ENCODE data around the gene RBM33. TPM values are rescaled to one million over a fixed set of nuclear protein-coding genes. Genes with fewer than 3 reads are reported as not detected.

The RBM33 gene
- total and polyA plus RNA-seq, 2 of the 8 experiments (the other 6 are each of a cell fraction or from before 2014, with no cell fraction given), result 16.5 to 64.6 TPM

- WGBS, 2 experiments (ENCODE audit: extremely low coverage in 1 of 2, insufficient coverage in 1 of 2, insufficient read length in 1 of 2, insufficient replicate concordance in 2 of 2, low coverage in 1 of 2, low lambda C conversion rate in 2 of 2, missing lambda C conversion rate in 1 of 2), result 94% methylated on average over 3 of the region's 4 CpGs; no CpG with 5 or more reads in 1 of the 2 experiments
- no peak overlapping the region for H3K14ac ChIP-seq (ENCODE audit: insufficient read length)
- TF ChIP-seq HDAC2 (IDR thresholded peaks at IDR 0.05; ENCODE audit: borderline replicate concordance in 1 of 2, low read depth in 2 of 2, low read length in 2 of 2) (no peak), CBX5 (IDR thresholded peaks at IDR 0.05; ENCODE audit: low read depth, low read length) (no peak), CREB1 (IDR thresholded peaks at IDR 0.05) (no peak), NRF1 (IDR thresholded peaks at IDR 0.05; ENCODE audit: low read depth, low read length) (no peak), GTF2F1 (IDR thresholded peaks at IDR 0.05; ENCODE audit: borderline replicate concordance, low read depth, low read length) (no peak), MAFK (IDR thresholded peaks at IDR 0.05; ENCODE audit: low read depth, low read length) (no peak), SUZ12 (IDR thresholded peaks at IDR 0.05; ENCODE audit: low read length) (no peak), POU5F1 (IDR thresholded peaks at IDR 0.05; ENCODE audit: low read depth, low read length) (no peak)
- TF ChIP-seq, protein P1, sequence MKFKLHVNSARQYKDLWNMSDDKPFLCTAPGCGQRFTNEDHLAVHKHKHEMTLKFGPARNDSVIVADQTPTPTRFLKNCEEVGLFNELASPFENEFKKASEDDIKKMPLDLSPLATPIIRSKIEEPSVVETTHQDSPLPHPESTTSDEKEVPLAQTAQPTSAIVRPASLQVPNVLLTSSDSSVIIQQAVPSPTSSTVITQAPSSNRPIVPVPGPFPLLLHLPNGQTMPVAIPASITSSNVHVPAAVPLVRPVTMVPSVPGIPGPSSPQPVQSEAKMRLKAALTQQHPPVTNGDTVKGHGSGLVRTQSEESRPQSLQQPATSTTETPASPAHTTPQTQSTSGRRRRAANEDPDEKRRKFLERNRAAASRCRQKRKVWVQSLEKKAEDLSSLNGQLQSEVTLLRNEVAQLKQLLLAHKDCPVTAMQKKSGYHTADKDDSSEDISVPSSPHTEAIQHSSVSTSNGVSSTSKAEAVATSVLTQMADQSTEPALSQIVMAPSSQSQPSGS (IDR thresholded peaks at IDR 0.05; ENCODE audit: low read length), result no peak
- TF ChIP-seq, protein P2, sequence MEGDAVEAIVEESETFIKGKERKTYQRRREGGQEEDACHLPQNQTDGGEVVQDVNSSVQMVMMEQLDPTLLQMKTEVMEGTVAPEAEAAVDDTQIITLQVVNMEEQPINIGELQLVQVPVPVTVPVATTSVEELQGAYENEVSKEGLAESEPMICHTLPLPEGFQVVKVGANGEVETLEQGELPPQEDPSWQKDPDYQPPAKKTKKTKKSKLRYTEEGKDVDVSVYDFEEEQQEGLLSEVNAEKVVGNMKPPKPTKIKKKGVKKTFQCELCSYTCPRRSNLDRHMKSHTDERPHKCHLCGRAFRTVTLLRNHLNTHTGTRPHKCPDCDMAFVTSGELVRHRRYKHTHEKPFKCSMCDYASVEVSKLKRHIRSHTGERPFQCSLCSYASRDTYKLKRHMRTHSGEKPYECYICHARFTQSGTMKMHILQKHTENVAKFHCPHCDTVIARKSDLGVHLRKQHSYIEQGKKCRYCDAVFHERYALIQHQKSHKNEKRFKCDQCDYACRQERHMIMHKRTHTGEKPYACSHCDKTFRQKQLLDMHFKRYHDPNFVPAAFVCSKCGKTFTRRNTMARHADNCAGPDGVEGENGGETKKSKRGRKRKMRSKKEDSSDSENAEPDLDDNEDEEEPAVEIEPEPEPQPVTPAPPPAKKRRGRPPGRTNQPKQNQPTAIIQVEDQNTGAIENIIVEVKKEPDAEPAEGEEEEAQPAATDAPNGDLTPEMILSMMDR (IDR thresholded peaks at IDR 0.05; ENCODE audit: control extremely low read depth in 1 of 3, insufficient read depth in 1 of 3, low read depth in 1 of 3, low read length in 3 of 3), result no peak
These were observed 129.1 kb downstream of the RBM33 start for GRCh38 chr7:155773531-155773930.

More at GRCh38 chr7:155773531-155773930, 129.1 kb downstream of the RBM33 start:
- Histone ChIP-seq H2BK15ac (ENCODE audit: low read length) (no peak overlapping the region), H3K36me3 (ENCODE audit: control insufficient read depth in 2 of 4, insufficient read depth in 4 of 4, low read length in 3 of 4) (peaks cover 11 to 49% (median 39%) of the 10 kb centered on the region in 4 experiments; a peak in 6 of 8 replicates), H4K5ac (ENCODE audit: insufficient read length, low read depth, low read length) (no peak overlapping the region), H3K4me2 (ENCODE audit: insufficient read depth in 1 of 2, low read depth in 2 of 2, low read length in 2 of 2) (no peak overlapping the region), H3K9me3 (ENCODE audit: insufficient read depth in 2 of 2, low read depth in 1 of 2, low read length in 1 of 2) (no peaks in the 10 kb centered on the region), H3K4me1 (replicated peaks in 1 of 4; ENCODE audit: control insufficient read depth in 3 of 4, insufficient read depth in 4 of 4, low read length in 3 of 4) (no peaks in the 10 kb centered on the region), H3K18ac (ENCODE audit: extremely low read depth, low read length) (no peak overlapping the region), H4K91ac (replicated peaks; ENCODE audit: insufficient read length, low read length) (no peak overlapping the region), H2BK5ac (ENCODE audit: low read depth, low read length) (no peak overlapping the region), H4K8ac (ENCODE audit: extremely low read depth, insufficient read depth, low read length) (no peak overlapping the region), H3K23ac (ENCODE audit: insufficient read length) (no peak overlapping the region), H2AK5ac (ENCODE audit: low read depth, low read length) (no peak overlapping the region), H3K27ac (ENCODE audit: low read depth, low read length) (no peak overlapping the region), H3K27me3 (replicated peaks in 1 of 4; ENCODE audit: control insufficient read depth in 3 of 4, extremely low read depth in 1 of 4, insufficient read depth in 3 of 4, low read length in 3 of 4) (no peaks in the 10 kb centered on the region), H3K4ac (replicated peaks; ENCODE audit: insufficient read length, low read depth, low read length) (no peak overlapping the region), H3K79me2 (ENCODE audit: control insufficient read depth in 1 of 2, insufficient read depth in 2 of 2, low read length in 2 of 2) (peaks cover 0 to 3% of the 10 kb centered on the region in 2 experiments; a peak in 1 of 4 replicates), H3K23me2 (ENCODE audit: low read depth, low read length) (no peaks in the 10 kb centered on the region), H2BK20ac (ENCODE audit: low read length) (no peak overlapping the region), H2BK12ac (ENCODE audit: low read depth, low read length) (no peak overlapping the region), H3K4me3 (ENCODE audit: extremely low read depth in 1 of 4, insufficient read depth in 2 of 4, low read depth in 3 of 4, low read length in 4 of 4) (no peak overlapping the region), H3K56ac (replicated peaks; ENCODE audit: insufficient read length, low read depth, low read length) (no peak overlapping the region), H4K20me1 (replicated peaks in 1 of 2; ENCODE audit: control insufficient read depth in 1 of 2, insufficient read depth in 2 of 2, low read length in 2 of 2) (peaks cover 3 to 9% of the 10 kb centered on the region in 2 experiments), H3K79me1 (ENCODE audit: low read depth, low read length) (peaks cover 8% of the 10 kb centered on the region; the same call in 1 of the 2 replicates), H3K9ac (replicated peaks in 1 of 4; ENCODE audit: extremely low read depth in 1 of 4, low read depth in 3 of 4, low read length in 3 of 4) (no peak overlapping the region), H2AFZ (ENCODE audit: low read length) (no peak overlapping the region), H2BK120ac (replicated peaks; ENCODE audit: low read depth, low read length) (no peak overlapping the region)
- ChIA-PET CTCF (ENCODE audit: partially characterized antibody) (interaction anchor here (0.6 to 0.7 kb wide), 3 partner anchors 110 to 515 kb away, joined by 3 to 4 read pairs (median 4); no protein-coding TSS in a partner anchor), POLR2A (ENCODE audit: partially characterized antibody) (no interaction called here)
- no peak for DNase-seq (ENCODE audit: low read depth in 1 of 2, low spot score in 2 of 2)
- FAIRE-seq, result no peak
